ENCODE results near the gene AAMDC.
A peak's percentile ranks its signal among the peaks of the same experiment; 100 is the strongest.
"Not testable (repeated sequence)": the region's sequence is repeated elsewhere in the genome, so short reads cannot be mapped to it uniquely, and the experiment has no call there.

AAMDC gene

GRCh38 chr11:77886401-77886800 is 65.5 kb downstream of the AAMDC start:
- no peak for DNase-seq (ENCODE audit: low read depth)

- not testable (repeated sequence) for DNase-seq (ENCODE audit: low read depth)
These were observed 68.1 kb downstream of the AAMDC start for GRCh38 chr11:77889045-77889444.

GRCh38 chr11:77890100-77890614 is 69.2 kb downstream of the AAMDC start:
- DNase-seq (ENCODE audit: low read depth) = not testable (repeated sequence)

- not testable (repeated sequence) for DNase-seq (ENCODE audit: low read depth)
These were observed 69.7 kb downstream of the AAMDC start for GRCh38 chr11:77890619-77891056.

GRCh38 chr11:77891256-77891655 is 70.3 kb downstream of the AAMDC start:
- not testable (repeated sequence) for DNase-seq (ENCODE audit: low read depth)

GRCh38 chr11:77891703-77892102 is 70.8 kb downstream of the AAMDC start:
- DNase-seq (ENCODE audit: low read depth) = not testable (repeated sequence)

- DNase-seq (ENCODE audit: low read depth) = not testable (repeated sequence)
These were observed 74.0 kb downstream of the AAMDC start for GRCh38 chr11:77894949-77895348.

GRCh38 chr11:77908835-77909234 is 87.9 kb downstream of the AAMDC start:
- DNase-seq (ENCODE audit: low read depth) = no peak

- DNase-seq (ENCODE audit: low read depth) = no peak
These were observed 88.3 kb downstream of the AAMDC start for GRCh38 chr11:77909277-77909676.

- DNase-seq (ENCODE audit: low read depth) = peak; percentile 28
These were observed 89.9 kb downstream of the AAMDC start for GRCh38 chr11:77910828-77911227.

- not testable (repeated sequence) for DNase-seq (ENCODE audit: low read depth)
These were observed 92.8 kb downstream of the AAMDC start for GRCh38 chr11:77913608-77914306.

- peak; percentile 61 for DNase-seq (ENCODE audit: low read depth)
These were observed 93.4 kb downstream of the AAMDC start for GRCh38 chr11:77914307-77914791.

- not testable (repeated sequence) for DNase-seq (ENCODE audit: low read depth)
These were observed 96.8 kb downstream of the AAMDC start for GRCh38 chr11:77917713-77918112.

All from GM04504 (cell line).